ENCODE data around the gene ALG11. TPM values are rescaled to one million over a fixed set of nuclear protein-coding genes. Genes with fewer than 3 reads are reported as not detected.

ALG11 gene
- polyA plus RNA-seq, 1 experiment = 6.2 TPM

DNA sequence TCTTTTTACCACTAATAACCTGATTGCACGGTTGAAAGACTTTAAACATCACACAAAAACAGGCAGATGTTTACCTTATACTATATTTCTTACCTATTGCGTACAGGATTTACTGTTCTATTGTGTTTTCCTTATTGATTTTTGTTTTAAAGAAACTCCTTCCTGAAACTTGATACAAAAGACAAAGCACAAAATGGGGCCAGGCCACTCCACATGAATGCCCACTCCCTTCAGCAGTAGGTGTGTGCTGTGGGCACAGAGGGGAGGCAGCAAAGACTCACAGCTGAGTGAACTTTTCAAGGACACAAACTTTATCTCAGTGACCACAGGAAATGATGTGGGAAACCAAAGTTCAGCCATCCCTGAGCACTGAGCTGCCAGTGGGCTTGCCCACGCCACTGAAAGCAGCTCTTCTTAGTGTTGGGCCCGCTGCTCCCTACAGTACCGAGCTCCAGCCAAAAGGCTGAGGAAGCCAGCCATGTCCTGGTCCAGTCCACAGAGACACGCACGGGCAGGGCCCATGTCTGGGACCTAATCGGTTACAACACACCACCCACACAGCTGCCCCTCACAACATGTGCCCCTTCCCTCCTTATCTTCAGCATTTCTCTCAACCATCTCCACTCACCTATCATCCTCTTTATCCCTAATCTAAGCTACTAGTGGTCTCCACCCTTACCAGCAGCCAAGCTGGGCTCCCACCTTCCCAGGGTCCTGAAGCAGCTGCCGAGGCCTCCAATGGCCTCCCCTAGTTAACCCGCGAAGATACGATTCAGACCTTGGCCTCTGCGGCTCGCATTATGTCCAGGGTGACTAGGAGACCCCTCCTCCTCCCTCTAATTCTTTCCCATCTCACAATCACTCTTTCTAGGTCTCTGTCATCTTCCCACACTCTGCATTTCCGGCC lies 40.4 kb upstream of the ALG11 start:
- POLR2A ChIA-PET = no interaction called here
- no peak for DNase-seq (ENCODE audit: low read depth)
- CTCF ChIA-PET = interaction anchor here (0.7 kb wide), 1 partner anchor 23 kb away, joined by 3 read pairs; no protein-coding TSS in a partner anchor
- no peaks in the 10 kb centered on the region for H3K36me3 ChIP-seq (ENCODE audit: control insufficient read depth, insufficient read depth, low read length)
- no peaks in the 10 kb centered on the region for H3K27me3 ChIP-seq (ENCODE audit: control insufficient read depth, insufficient read depth, low read length)
- TF ChIP-seq, protein P1, sequence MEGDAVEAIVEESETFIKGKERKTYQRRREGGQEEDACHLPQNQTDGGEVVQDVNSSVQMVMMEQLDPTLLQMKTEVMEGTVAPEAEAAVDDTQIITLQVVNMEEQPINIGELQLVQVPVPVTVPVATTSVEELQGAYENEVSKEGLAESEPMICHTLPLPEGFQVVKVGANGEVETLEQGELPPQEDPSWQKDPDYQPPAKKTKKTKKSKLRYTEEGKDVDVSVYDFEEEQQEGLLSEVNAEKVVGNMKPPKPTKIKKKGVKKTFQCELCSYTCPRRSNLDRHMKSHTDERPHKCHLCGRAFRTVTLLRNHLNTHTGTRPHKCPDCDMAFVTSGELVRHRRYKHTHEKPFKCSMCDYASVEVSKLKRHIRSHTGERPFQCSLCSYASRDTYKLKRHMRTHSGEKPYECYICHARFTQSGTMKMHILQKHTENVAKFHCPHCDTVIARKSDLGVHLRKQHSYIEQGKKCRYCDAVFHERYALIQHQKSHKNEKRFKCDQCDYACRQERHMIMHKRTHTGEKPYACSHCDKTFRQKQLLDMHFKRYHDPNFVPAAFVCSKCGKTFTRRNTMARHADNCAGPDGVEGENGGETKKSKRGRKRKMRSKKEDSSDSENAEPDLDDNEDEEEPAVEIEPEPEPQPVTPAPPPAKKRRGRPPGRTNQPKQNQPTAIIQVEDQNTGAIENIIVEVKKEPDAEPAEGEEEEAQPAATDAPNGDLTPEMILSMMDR (IDR thresholded peaks at IDR 0.05; ENCODE audit: insufficient read depth, low read depth, low read length) = no peak
- H3K4me3 ChIP-seq (ENCODE audit: low read depth, low read length) = no peak overlapping the region

DNA sequence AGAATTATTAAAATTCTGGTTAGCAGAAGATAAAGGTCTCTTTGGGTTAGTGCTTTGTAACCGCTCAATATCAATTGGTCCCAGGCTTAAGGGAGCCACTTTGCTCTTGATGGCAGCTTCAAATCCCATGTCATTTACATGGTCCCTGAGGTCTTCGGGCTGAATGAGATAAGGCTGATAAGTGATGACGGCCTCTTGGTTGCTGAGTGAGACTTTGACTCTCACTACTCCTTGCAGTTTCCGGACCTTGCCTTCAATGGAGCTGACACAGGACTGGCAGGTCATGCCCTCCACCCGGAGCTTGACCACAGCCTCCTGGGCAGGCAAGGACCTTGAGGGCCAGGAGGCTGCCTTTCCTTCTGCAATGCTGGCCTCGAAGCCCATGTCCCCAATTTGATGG lies 37.7 kb upstream of the ALG11 start:
- ChIA-PET POLR2A (no interaction called here), CTCF (no interaction called here)
- H3K36me3 ChIP-seq (ENCODE audit: control insufficient read depth, insufficient read depth, low read length) = no peaks in the 10 kb centered on the region
- H3K27me3 ChIP-seq (ENCODE audit: control insufficient read depth, insufficient read depth, low read length) = no peaks in the 10 kb centered on the region
- TF ChIP-seq, protein P1 (IDR thresholded peaks at IDR 0.05; ENCODE audit: insufficient read depth, low read depth, low read length) = no peak
- H3K4me3 ChIP-seq (ENCODE audit: low read depth, low read length) = no peak overlapping the region
- DNase-seq (ENCODE audit: low read depth) = no peak

DNA sequence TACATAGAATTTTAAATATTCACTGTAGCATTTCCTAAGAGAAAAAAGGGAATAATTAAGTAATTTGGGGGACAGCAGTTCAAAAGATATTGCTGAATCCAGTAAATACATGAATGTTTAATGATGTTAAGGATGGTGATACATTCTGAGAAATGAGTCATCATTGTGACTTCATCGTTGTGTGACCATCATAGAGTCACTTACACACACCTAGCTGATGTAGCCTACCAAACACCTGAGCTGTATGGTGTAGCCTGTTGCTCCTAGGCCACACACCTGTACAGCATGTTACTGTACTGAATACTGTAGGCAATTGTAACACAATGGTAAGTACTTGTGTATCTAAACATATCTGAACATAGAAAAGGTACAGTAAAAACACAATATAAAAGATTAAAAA lies 35.8 kb upstream of the ALG11 start:
- no peak for DNase-seq (ENCODE audit: low read depth)
- ChIA-PET POLR2A (no interaction called here), CTCF (no interaction called here)
- Histone ChIP-seq H3K27me3 (ENCODE audit: control insufficient read depth, insufficient read depth, low read length) (no peaks in the 10 kb centered on the region), H3K4me3 (ENCODE audit: low read depth, low read length) (no peak overlapping the region), H3K36me3 (ENCODE audit: control insufficient read depth, insufficient read depth, low read length) (no peaks in the 10 kb centered on the region)
- TF ChIP-seq, protein P1 (IDR thresholded peaks at IDR 0.05; ENCODE audit: insufficient read depth, low read depth, low read length) = no peak

DNA sequence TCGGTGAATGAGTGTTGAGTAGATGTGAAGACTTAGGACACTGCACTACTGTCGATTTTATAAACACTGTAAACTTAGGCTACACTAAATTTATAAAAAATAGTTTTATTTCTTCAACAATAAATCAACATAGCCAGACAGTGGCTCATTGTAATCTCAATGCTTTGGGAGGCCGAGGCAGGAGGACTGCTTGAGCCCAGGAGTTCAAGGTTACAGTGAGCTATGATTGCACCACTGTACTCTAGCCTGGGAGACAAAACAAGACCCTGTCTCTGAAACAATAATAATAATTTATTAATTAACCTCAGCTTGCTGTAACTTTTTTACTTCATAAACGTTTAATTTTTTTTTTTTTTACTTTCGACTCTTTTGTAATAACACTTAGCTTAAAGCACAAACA lies 35.3 kb upstream of the ALG11 start:
- POLR2A ChIA-PET = no interaction called here
- Histone ChIP-seq H3K4me3 (ENCODE audit: low read depth, low read length) (no peak overlapping the region), H3K27me3 (ENCODE audit: control insufficient read depth, insufficient read depth, low read length) (no peaks in the 10 kb centered on the region), H3K36me3 (ENCODE audit: control insufficient read depth, insufficient read depth, low read length) (no peaks in the 10 kb centered on the region)
- TF ChIP-seq, protein P1 (IDR thresholded peaks at IDR 0.05; ENCODE audit: insufficient read depth, low read depth, low read length) = no peak
- CTCF ChIA-PET = interaction anchor here (1.7 kb wide), 1 partner anchor 25 kb away, joined by 7 read pairs; no protein-coding TSS in a partner anchor
- DNase-seq (ENCODE audit: low read depth) = no peak

DNA sequence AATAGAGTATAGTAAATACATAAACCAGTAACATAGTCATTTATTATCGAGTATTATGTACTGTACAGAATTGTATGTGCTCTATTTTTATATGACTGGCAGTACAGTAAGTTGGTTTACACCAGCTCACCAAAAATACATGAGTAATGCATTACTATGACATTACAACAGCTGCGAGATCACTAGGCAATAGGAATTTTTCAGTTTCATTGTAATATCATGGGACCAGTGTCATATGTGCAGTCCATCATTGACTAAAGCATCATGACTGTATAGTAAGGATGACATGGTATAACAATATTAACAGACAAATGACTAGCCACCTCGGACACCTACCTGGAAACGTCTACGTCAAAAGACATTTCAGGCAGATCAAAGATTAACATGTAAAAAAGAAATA lies 34.6 kb upstream of the ALG11 start:
- TF ChIP-seq, protein P1 (IDR thresholded peaks at IDR 0.05; ENCODE audit: insufficient read depth, low read depth, low read length) = no peak
- DNase-seq (ENCODE audit: low read depth) = no peak
- no peak overlapping the region for H3K4me3 ChIP-seq (ENCODE audit: low read depth, low read length)
- H3K36me3 ChIP-seq (ENCODE audit: control insufficient read depth, insufficient read depth, low read length) = no peaks in the 10 kb centered on the region
- CTCF ChIA-PET = interaction anchor here (1.7 kb wide), 1 partner anchor 24 kb away, joined by 7 read pairs; no protein-coding TSS in a partner anchor
- POLR2A ChIA-PET = no interaction called here
- no peaks in the 10 kb centered on the region for H3K27me3 ChIP-seq (ENCODE audit: control insufficient read depth, insufficient read depth, low read length)
